Retinal pigment epithelial cell (primary cell): Measurements from ENCODE around the gene TNFSF15.

Experiments
- DNase-seq: peaks from one replicate; pipeline ENCODE4 v3.0.0-alpha.2; 2010; ENCODE audit warnings: low read depth
- H3K4me3 ChIP-seq: 2 replicates; pipeline ENCODE4 v1.5.1; 2011; ENCODE audit warnings: mild to moderate bottlenecking, low read length, control low read depth, moderate library complexity
- CTCF ChIP-seq: conservative IDR thresholded peaks from 2 replicates; pipeline ENCODE4 v1.5.1; 2011; ENCODE audit warnings: low read depth, low read length, control low read depth, inconsistent platforms

Gene TNFSF15

GRCh38 chr9:114825126-114825795 is 19.4 kb upstream of the TNFSF15 start:
- TF ChIP-seq CTCF: no peak

GRCh38 chr9:114824110-114824509 is 18.3 kb upstream of the TNFSF15 start:
- no peak for DNase-seq
- no peak for TF ChIP-seq CTCF
- H3K4me3 ChIP-seq: no peak overlapping the region

More at GRCh38 chr9:114825126-114825795, 19.4 kb upstream of the TNFSF15 start:
- DNase-seq: no peak
- H3K4me3 ChIP-seq: no peak overlapping the region

- DNase-seq: no peak
- TF ChIP-seq CTCF: no peak
- no peak overlapping the region for H3K4me3 ChIP-seq
Measured at GRCh38 chr9:114823441-114823840, 17.6 kb upstream of the TNFSF15 start.

- no peak overlapping the region for H3K4me3 ChIP-seq
- no peak for DNase-seq
- TF ChIP-seq CTCF: no peak
Measured at GRCh38 chr9:114822708-114823107, 16.9 kb upstream of the TNFSF15 start.

DNA sequence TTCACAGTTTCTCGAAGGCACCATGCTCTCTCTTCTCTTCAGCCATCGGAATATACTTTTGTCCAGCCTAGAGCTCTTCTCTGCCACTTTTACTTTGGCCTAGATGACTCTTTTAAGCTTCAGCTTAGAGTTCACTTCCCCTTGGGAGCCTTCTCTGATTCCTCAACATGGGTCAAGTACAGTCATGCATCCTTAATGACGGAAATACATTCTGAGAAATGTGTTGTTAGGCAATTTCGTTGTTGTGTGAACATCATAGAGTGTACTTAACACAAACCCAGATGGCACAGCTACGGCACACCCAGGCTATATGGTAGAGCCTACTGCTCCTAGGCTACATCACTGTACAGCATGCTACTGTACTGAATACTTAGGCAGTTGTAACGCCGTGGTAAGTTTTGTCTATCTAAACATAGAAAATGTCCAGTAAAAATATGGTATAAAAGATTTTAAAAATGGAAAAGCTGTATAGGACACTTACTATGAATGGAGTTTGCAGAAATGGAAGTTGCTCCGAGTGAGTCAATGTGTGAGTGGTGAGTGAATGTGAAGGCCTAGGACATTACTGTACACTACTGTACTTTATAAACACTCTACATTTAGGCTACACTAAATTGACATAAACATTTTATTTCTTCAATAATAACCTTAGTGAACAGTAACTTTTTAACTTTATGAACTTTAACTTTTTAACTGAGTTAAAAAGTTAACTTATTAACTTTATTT is 15.1 kb upstream of the TNFSF15 start:
- no peak for DNase-seq
- no peak overlapping the region for H3K4me3 ChIP-seq
- no peak for TF ChIP-seq CTCF

DNA sequence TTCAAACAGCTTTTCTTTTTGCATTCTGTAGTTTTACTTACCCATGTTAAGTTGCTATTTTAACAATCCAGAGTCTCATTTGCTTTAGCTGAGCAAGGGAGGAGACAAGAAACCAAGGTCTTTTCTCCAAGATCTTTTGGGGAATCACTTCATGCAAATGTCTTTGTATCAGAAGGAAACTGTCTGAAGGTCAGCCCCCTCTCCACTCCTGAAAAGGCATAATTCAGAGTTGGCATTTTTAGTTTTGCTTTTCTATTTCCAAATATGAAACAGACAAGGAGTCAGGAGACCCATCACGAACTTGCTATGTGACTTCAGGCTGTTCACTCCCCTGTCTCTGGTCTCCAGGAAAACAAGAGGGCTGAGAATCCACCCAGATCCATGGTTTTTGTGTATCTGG is 12.3 kb upstream of the TNFSF15 start:
- H3K4me3 ChIP-seq: no peak overlapping the region
- TF ChIP-seq CTCF: no peak
- DNase-seq: no peak

GRCh38 chr9:114813717-114814418 is 8.0 kb upstream of the TNFSF15 start:
- no peak for TF ChIP-seq CTCF
- DNase-seq: no peak
- no peak overlapping the region for H3K4me3 ChIP-seq
